NCI-H82 treated with DMSO at 0.1 percent for 48 hours (cell line): ENCODE data around the gene DCUN1D3.

Experiments used
- DNase-seq: peaks from one replicate; lab custom pipeline; 2025; ENCODE audit not compliant: unreplicated experiment; lab: John Stamatoyannopoulos, UW

The DCUN1D3 gene

DNA sequence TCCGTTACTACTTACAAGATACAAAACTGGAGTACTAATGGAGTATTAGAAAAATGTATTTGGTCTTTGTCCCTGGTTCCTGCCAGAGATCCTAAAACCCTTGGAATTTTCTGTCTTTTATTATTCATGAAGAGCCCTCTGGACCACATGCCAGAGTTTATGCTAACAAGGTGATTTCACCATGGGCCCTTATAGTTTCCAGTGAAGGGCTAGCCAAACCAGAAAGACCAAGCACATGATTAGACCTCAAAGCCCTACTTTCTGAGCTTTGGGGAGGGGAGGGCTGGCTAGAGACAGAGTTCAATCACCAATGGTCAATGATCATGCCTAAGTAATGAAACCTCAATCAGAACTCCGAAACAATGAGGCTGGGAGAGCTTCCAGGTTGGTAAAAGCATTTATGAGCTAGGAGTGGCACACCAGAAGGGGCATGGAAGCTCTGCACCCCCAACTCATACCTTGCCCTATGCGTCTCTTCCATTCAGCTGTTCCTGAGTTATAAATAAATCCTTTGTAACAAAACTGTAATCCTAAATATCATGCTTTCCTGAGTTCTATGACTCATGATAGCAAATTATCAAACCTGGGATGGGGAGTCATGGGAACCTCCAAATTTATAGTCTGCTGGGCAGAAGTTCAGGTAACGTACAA lies 10.4 kb downstream of the DCUN1D3 start:
- DNase-seq = no peak

DNA sequence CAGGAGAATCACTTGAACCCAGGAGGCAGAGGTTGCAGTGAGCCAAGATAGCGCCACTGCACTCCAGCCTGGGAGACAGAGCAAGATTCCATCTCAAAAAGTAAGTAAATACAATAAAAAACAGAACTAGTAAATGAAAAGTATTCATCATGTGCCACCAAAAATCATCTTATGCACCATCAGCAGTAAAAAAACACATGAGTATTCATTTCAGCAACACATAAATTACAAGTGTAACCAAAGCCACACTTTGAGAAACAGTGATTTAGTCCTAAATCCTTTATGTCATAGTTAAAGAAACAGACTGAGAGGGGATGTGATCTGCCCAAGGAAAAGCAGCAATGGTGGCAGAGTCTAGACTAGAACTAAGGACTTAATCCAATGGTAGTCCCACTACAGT lies 13.0 kb downstream of the DCUN1D3 start:
- DNase-seq = no peak

DNA sequence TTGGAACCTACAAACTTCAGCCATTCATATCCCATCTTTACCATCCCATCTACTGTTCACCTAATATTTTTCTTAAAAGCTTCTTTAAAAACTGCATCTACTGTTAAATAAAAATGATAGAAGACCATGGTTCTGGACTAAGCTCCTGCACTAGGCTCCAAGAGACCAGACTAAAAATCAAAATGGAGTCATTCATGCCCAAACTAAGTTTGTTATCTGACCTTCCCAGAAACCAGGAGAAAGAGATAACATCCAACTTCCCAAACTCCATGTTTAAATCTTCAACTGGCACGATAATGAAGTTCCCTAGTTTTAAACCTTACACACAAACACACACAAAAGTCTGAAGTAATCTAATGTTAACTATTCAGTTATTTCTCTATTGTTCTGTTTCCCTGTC lies 13.8 kb downstream of the DCUN1D3 start:
- no peak for DNase-seq

DNA sequence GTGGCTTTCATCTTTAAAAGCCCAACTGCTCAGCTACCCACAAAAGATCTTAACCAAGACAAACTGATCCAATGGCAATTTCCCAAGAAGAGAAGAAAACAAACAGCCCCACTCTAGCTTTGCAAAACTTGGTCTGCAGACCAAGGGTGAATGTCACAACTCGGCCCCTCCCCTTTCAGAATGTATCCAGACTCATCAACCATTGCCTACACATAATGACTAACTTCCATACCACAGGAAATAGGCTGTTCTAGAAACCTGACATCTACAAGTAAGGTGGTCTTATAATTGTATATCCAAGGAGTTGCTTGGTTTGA lies 16.0 kb downstream of the DCUN1D3 start:
- no peak for DNase-seq

DNA sequence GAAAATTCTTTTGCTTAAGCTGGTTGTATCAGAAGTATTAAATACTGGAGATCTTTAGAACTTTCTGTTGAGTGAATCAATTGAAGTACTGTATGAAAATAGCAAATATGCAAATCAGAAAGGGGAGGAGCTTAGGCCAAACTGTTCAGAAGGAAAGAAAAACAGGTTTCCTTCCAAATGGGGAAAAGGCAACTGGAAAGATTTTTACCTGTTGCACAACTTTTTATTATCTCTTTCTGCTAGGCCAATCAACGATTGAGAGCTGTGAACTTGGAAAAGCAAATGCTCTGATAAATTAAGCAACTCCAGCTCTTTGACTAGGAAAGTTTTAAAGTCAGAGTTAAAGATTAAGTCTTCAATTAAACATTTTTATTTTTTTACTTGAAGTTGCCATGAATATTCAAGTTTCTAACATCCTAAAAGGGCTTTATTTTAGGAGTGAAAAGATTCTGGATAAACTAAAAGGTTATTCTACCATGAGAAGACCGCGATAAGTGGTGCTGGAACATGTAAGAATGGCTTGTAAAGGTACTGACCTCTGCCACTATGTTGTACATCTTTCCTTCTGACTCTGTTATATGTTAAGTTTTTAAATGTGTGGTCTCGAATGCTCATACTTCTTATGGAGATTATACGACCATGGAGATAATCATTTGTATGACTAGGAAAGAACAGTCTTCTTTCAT lies 16.5 kb downstream of the DCUN1D3 start:
- no peak for DNase-seq

DNA sequence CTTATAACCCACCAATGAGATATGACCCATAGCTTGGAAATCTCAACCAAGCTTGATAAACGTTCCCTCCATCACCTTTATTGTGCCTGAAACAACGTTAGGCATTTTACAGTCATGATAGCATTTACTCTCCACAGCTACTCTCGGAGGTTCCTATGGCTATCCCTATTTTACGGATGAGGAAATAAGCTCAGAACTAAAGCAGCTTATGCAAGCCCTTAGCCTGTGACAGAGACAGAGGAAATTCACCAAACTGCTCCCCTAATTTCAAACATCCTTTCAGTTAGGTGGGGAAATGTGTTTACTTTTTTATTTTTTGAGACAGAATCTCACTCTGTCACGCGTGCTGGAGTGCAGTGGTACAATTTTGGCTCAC lies 18.7 kb downstream of the DCUN1D3 start:
- no peak for DNase-seq

DNA sequence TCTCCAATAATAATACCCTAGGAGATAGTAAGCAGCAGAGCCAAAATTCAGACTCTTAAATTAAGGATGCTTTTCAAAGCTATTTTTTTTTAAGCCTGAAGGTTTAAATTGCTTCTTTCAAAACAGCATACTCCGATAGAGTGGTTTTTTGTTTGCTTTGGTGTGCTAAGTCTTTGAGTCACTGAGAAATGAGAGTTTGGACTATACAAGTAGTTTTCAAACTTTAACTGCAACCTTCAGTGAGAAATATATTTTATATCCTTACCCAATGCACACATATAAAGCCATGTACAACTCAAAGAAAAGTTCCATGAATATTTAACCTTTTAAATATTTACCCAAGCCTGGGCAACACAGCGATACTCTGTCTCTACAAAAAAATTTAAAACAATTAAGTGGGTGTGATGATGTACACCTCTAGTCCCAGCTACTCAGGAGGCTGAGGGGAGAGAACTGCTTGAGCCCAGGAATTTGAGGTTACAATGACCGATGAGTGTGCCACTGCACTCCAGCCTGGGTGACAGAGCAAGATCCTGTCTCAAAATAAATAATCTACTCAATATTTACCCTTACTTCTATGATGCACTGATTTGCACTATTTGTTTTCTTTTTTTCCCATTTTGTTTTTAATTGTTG lies 19.2 kb downstream of the DCUN1D3 start:
- DNase-seq = no peak

DNA sequence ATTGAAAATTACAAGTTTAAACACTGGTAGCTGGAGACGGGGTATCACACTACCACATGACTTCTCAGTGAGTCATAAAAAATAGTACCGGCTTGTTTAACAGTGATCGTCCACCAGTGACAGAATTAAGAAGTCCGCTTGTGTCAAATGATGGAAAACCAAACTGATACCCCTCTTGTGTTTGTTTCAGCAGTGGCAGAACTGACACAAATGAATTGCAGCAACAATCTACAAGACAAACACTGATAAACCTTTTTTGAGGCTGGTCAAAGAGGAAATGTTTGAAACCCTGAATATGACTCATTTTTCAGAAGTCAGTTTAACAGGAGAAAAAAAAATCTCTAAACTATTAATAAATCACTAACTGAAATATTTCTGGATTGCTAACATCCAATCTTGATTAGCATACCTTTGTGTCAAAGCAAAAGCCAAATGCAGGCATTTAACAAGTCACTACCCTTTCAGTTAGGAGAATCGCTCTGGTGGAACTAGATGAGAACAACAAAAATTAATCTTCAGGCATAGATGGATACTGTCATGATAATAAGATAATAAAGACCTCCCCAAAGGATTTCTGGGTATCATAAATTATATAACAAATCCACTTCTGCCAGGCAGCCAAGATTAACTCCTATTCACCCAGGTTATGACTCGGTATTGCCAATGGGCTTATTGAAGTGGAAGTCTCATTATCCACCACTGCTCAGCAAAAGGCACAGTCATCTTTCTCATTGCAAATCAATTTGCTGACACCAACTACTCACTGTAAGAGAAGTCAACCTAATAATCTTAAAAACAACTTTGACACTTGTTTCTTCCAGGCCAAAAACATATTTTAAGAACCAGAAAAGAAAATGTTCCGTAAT lies 20.8 kb downstream of the DCUN1D3 start:
- DNase-seq = no peak

DNA sequence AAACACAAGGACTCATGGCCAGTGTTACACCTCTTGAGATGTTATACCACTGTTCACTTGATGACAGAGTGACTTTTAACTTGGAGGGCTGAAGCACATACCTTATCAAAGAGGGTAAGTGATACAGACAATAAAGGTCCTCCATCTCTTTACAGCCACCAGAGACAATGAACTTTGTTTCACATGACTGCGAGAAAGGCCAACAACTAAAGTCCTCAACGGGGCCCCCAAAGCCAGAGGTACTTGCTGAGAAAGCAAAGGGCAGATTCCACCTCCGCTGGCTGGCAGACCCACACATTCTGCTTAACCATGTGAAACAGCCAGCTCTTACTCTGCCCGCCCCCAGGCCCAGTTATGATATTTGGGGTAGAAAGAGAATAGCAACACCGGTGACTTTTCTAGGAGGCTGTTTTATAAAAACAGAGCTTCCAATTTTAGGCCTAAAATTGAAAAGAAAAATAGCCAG lies 21.4 kb downstream of the DCUN1D3 start:
- no peak for DNase-seq

DNA sequence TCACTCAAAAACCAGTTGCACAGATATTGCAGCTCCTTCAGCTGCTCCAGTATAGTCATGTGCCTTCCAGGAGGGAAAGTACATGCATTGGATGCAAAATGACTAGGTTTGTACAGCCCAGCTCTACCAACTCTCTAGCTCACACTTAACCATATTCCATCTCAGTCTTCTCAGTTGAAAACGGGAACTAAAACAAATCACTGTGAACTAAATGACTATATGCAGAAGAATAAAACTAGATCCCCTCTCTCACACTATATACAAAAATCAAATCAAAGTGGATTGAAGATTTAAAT lies 24.9 kb downstream of the DCUN1D3 start:
- DNase-seq = no peak

DNA sequence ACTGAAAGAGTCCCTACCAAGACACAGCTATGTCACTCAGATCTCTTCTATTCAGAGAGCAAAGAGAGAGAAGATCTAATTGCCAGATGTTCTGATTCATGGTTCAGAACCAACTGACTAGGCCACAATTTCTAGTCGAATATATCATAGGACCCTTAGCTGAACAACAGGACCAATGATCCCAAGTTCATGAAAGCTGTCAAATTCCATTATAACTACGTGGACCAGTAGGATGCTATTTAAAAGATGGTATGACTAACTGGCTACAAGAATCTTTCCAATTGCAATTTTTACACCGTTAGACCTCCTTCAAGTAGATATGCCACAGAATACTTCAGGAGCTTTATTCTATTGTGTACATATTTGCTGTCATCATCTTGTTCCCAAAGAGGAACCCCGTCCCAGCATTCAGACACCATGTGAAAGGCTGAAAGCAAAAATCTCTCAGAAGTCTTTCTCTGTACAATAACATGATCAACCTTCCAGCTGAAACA lies 26.0 kb downstream of the DCUN1D3 start:
- DNase-seq = no peak

DNA sequence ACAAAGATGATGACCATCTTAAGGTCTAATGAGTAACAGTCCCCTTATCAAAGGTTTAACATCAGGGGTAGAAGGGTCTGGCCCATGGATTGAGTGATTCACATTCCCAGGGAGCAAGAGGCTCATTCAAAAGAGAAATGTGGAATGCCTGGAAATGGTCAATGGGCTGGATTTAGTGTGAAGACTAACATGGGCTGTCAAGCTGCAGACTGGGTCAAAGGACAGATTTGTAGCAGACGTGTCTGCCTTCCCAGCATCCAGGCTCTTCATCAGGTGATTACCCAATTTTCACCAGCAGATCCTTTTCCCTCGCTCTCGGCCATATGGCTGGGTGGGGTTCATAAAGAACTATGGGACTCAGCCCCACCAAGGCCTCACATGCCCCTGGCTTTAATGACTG lies 26.8 kb downstream of the DCUN1D3 start:
- DNase-seq = peak; percentile 54

DNA sequence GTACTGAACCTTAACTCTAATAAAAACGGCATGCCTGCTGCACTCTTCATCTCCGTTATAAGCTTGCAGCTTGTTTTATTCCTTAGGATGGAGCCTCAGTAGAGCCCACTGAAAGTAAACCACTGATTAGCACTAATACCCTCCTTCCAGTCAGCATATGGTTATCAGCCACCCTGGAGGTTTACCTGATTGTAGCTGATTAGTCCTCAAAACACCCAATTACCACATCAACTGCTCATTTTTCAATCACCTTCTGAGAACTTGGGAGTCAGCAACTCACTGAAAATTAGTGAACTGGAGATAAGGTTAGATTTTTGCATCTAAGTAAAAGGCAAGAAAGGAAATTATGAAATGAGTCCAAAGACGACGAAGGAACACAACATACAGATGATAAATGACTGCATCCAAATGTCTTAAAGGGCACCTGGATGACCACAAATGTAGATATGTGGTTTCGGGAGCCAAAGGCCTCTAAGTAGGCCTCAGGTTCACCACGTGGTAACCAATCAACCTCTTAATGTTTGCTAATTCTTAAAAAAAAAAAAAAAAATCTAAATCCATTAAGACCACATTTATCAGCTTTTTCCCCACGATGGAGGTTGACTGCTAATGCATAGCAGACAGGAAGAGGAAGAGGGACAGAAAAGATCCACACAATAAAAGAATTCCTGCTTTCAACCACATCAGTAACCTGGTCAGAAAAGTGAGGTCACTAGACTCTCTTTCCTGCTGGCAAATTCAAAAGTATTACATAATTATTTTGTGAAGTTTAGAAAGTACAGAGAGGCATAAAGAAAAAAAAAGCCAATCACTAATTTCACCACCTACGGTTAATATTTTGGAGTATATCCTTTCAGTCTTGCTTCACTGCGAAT lies 28.0 kb downstream of the DCUN1D3 start:
- peak; percentile 80 for DNase-seq

DNA sequence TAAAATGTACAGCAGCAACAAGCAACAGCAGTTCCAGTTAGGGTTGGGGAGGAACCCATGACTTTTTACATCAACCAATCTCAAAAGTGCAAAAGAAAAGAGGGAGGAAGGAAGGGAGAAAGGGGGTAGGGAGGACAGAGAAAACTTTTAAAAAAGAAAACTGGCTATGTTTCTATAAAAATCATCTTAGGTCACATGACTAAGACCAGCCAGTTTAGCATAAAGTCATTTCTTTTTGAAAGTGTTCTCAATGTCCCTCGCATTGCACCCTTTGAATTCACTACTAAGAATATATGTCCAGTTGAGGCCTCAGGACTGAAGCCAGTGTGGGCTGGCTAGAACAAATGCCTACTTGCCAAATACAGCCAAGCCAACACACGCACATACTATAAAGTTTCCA lies 28.9 kb downstream of the DCUN1D3 start:
- no peak for DNase-seq

DNA sequence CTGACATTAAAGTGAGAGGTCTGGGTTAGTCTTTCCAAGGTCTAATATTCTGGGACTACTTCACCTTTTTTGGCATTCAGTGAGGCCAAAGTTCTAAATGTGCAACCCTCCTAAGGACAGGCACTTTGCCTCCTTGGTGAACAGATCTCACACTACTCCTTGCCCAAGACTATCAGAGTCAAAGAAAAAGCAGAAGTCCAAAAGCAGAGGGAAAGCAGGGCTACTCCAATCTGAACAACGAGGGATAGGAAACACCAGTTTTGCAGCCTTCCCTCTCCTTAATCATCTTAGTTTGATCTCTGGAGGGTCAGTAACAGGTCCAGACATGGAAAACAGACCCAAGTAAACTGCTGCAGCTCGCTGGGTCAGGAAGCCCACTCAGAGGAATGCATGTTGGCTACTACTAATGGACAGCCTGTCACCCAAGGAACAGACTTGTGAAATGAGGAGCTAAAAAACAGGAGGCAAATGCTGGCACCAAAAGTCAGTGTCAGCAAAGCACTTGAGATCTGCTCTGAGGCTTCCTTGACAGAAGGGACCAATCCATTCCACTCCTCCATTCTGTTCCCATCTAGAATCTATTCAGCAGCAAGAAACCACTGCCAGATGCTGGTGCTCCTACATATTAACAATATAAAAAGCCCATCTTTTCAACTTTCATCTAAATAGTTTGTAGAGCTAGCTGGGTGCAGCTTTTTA lies 29.9 kb downstream of the DCUN1D3 start:
- no peak for DNase-seq

DNA sequence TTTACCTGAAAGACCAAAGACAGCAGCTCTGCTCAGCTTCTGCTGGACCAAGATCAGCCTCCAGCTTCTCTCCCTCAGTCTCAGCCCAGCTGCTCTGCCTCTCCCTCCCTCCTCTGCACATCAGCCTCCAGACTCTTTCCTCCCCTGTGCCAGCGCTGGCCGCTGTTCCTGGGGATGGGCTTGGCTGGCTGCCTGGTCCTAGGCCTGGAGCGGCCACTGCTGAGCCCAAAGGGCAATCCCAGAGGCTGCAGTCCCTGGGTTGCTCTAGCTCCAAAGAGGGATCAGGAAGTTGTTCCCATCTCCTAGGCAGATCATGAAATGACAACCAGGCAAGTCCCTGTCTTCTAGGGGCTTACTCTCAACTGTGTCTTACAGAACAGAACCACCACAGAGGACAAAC lies 31.3 kb downstream of the DCUN1D3 start:
- DNase-seq = peak; percentile 59

DNA sequence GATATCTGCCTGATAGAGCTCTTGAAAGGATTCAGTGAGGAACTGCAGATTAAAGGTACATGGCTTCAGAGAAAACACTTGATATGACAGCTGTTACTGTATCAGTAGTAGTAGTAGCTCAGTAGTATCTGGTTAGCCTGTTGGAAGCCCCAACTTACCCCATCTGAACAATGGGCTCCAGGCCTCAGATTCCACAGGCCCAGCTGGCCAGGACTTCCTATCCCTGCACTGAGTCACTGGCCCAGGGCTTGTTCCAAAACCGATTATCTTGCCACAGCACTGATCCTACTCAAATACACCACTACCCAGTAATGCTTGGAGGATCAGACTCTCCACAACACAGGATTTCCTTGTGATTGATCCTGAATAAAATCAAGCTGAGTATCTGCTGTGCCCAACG lies 32.6 kb downstream of the DCUN1D3 start:
- DNase-seq = peak; percentile 87

DNA sequence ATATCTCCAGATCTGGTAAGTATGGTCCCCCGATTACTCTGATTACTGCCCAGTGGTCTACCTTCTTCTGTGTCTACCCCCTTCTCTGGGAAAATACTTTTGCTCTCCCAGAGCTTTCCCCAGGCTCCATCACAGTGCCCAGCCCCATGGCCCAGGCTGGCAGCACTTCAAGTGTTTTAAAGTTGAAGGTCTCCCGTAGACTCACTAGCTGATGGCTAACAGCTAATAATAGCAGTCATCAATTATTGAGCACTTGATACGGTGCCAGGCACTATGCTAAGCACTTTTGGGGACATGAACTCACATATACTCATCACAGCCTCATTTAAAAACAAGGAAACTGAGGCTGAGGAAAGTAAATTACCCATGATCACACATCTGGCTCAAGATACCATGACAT lies 33.4 kb downstream of the DCUN1D3 start:
- DNase-seq = no peak

DNA sequence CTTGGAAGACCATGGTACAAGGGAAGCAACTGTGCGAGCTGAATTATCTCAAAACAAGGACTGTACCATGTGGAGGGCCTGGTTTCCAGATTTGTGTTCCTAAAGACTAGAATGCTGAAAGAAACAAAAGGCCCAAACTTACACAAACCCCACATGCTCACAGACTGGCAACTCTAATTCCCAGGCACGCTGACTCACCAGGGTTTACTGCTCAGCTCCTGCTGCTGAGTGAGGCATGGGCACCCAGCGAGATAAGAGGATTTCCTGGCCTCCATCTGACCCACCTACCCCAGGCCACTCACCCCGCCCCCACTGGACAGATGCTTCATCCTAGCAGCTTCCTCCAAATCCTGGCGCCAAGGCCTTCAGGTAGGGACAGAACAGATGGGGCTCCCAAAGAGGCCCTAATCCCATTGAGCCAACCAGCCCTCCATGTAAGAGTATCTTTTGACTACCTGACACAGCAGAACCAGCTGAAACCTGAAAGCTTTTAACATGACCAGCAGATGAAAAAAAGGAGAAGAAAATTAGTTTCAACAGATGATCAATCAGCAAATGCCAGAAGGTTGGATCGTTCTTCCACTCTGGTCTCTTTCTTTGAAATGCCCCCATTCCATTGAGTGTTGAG lies 33.9 kb downstream of the DCUN1D3 start:
- DNase-seq = peak; percentile 99
